Stimulated activated naive CD4-positive, alpha-beta T cell (primary cell): ENCODE data around the gene ZNF565.
"Not testable (repeated sequence)": the region's sequence is repeated elsewhere in the genome, so short reads cannot be mapped to it uniquely, and the experiment has no call there.

Experiments
- DNase-seq, 6 experiments: peaks; one replicate each; lab custom pipeline; 2025; lab: John Stamatoyannopoulos, UW

The ZNF565 gene

GRCh38 chr19:36214386-36215275, at the start of gene ZNF565, which contains the start of gene ZNF146:
ZNF565 (minus strand) TSS chr19:36214665; CDS start chr19:36201985, 12,680 bp downstream.
ZNF146 (plus strand) TSS chr19:36215106; CDS start chr19:36236441, 21,335 bp downstream.
- DNase-seq = peak; percentile 90 to 99 (median 98)

DNA sequence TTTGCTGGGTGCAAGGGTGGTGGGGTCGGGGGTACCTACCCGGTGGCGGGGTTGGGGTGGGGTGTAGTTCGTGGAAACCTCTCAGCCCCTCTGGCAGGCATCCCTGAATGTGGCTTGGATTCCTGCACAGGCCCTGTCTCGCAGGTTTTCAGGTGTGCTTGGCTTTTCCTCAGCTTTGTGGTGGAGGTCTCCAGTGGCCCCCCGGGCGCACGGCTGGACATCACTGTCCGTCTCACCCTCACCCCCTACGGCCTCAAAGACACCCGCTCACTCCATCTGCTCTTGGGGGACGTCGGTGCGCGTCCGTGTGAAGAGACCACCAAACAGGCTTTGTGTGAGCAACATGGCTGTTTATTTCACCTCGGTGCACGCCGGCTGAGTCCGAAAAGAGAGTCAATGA, 44.7 kb upstream of the ZNF565 start:
- DNase-seq = no peak

DNA sequence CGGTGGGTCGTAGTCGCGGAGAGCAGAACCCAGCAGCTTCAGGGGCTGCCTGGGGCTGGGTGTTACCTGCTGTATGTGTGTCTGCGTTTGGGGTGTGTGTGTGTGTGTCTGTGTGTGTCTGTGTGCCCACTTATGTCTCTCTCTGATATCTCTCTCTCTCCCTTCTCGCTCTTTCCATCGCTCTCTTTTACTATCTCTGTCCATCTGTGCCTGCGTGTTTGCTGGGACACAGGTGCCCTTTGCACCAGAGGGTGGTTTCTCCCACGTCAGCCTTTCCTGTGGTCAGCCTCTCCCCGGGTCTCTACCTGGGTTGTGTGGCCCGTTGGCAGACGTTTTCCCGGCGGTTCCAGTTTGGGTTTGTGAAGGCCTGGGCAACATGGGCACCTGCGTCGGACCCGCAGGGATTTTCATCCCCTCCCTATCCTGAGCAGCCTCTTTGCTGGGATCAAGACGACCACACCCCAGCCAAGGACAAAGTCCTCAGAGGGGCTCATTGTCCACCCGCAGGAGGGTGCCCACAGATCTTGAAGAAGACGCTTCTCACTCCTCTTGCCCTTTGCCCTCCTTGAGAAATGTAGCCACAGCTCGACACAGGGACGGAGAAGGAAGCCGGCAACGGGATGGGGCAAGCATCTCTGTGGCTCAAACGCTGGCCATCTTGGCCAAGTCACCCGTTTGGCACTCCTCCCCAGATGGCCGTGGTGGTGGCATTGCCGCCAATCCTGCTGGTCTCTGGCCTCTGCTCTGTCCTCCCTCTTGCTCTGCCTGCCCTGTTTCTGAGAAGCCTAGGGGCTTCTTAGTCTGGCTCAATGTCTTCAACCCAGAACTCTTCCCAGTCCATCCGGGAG, 43.8 kb upstream of the ZNF565 start:
- DNase-seq = no peak

GRCh38 chr19:36257520-36257876, 43.0 kb upstream of the ZNF565 start:
- DNase-seq = no peak

DNA sequence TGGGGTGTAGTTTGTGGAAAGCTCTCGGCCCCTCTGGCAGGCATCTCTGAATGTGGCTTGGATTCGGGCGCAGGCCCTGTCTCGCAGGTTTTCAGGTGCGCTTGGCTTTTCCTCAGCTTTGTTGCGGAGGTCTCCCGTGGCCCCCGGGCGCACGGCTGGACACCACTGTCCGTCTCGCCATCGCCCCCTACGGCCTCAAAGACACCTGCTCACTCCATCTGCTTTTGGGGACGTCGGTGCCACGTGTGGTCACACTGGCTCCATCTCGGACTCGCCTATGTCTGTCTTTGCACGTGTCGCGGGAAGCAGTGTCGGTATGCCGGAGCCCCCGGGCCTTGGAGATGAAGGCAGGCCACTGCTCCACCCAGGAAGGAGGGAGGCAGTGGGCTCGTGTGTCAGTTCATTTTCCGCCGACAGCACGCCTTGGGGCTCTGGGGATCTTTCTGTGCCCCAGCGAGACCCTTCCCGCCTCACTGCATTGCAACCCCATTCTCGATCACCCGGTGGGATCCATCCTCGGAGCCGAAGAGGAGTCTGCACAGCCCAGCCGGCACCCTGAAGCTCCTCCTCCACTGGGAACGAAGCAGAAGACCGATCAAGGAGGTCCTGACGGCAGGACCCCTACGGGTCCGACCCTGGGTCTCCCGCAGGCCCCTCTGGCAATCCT, 42.5 kb upstream of the ZNF565 start:
- DNase-seq = no peak

- DNase-seq = no peak
Observed at GRCh38 chr19:36256064-36256463, 41.6 kb upstream of the ZNF565 start.

DNA sequence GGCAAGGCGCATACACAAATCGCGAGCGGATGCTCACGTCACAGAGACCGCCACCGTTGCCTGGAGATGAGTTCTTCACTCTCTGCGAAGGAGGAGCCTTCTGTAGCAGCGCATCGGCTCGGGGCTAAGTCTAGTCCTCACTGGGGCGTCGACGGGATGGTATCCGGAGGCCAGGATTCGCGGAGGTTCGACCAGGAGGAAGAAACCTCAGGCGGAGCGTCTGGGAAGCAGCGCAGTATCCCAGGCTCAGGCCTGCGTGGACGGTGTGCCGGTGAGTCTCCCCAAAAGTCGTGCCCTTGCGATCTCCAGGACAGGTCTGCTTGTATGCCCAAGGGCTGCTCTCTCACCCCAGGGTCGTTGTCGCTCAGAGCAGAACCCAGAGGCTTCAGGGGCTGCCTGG, 40.9 kb upstream of the ZNF565 start:
- DNase-seq = no peak

- DNase-seq = no peak
Observed at GRCh38 chr19:36254848-36255247, 40.4 kb upstream of the ZNF565 start.

DNA sequence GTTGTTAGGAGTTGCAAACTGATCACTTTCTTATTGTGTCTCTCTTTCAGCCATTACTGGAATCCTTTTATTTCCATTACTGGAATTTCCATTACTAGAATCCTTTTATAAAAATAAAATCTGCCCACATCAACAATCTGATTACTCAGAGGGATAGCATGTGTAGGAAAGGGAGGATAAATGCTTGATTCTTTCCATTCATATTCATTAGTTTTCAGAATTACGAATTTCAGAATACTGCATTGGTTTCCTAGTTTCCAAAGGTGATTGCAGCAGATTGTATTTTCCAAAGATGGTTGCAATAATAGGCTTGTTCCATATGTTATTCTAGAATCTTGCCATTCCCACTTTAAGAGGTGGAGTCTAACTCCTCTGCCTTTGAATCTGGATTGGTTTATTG, 37.6 kb upstream of the ZNF565 start:
- no peak for DNase-seq

DNA sequence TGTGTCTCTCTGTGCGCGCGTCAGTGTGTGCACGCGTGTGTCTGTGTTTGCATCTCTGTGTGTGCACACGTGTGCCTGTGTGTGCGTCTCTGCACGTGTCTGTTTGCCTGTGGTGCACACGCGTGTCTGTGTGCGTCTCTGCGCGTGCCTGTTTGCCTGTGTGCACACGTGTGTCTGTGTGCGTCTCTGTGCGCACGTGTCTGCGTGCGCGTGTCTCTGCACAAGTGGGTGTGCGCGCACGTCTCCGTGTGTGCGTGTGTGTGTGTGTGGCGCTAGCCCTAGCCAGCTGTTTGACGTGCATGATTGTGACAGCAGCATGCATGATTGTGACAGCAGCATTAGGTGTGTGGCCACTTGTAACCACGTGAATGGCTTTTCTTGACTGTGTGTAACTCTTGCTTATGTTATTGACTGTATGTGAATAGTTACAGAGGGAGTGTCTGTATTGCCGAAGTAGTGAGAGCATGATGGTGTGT, 31.6 kb upstream of the ZNF565 start:
- no peak for DNase-seq

DNA sequence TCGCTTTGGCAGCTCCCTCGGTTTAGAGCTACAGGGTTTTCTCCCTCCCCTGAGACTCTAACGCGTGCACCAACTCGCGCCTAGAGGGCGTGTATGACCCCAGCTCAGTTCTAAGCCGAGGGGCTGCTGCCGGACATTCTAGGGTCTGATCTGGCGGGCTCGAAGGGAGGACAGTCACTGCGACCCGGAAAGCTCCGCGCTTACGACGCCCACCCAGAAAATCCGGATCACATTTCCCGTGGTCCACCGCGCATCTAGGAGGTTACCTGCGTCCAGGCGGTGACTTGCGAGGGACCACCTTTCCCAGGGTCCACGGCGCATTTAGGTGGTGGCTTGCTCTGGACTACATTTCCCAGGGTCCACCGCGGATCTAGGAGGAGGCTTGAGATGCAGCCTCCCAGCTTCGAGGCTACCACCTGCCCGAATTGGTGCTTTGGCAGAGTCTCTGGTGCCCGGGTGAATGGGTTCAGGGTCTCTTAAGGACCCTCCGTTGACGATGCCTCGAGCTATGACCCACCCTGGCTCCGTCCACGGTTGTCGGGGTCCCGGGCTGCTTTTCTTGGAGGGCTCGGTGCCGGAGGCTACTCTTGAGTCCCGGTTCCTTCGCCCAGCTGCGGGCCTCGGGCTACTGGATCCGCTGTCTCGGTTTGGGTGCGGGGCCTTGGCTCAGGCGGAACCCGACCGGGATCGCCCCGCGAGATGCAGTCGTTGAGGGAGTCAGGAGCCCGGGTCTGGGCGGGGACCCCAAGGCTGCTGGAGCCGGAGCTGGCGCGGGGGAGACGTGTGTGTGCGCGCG, 30.9 kb upstream of the ZNF565 start:
- no peak for DNase-seq

GRCh38 chr19:36244066-36244465, 29.6 kb upstream of the ZNF565 start:
- no peak for DNase-seq

DNA sequence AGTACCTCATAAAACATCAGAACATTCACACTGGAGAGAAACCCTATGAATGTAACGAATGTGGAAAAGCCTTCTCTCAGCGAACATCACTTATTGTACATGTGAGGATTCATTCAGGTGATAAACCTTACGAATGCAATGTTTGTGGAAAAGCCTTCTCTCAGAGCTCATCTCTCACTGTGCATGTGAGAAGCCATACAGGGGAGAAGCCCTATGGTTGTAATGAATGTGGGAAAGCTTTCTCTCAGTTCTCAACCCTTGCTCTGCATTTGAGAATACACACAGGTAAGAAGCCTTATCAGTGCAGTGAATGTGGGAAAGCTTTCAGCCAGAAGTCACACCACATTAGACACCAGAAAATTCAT, 22.5 kb upstream of the ZNF565 start:
- no peak for DNase-seq

- DNase-seq = no peak
Observed at GRCh38 chr19:36236304-36236945, 22.0 kb upstream of the ZNF565 start.

DNA sequence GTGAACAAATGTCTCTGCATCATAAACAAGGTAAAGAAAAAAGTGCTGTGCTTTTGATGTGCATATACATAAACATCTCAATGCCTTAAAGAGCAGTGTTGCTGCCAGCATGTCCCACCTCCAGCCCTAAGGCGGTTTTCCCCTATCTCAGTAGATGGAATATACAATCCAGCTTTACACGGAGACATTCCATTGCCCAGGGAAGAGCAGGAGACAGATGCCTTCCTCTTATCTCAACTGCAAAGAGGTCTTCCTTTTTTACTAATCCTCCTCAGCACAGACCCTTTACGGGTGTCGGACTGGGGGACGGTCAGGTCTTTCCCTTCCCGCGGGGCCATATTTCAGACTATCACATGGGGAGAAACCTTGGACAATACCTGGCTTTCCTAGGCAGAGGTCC, 19.2 kb upstream of the ZNF565 start:
- not testable (repeated sequence) for DNase-seq

DNA sequence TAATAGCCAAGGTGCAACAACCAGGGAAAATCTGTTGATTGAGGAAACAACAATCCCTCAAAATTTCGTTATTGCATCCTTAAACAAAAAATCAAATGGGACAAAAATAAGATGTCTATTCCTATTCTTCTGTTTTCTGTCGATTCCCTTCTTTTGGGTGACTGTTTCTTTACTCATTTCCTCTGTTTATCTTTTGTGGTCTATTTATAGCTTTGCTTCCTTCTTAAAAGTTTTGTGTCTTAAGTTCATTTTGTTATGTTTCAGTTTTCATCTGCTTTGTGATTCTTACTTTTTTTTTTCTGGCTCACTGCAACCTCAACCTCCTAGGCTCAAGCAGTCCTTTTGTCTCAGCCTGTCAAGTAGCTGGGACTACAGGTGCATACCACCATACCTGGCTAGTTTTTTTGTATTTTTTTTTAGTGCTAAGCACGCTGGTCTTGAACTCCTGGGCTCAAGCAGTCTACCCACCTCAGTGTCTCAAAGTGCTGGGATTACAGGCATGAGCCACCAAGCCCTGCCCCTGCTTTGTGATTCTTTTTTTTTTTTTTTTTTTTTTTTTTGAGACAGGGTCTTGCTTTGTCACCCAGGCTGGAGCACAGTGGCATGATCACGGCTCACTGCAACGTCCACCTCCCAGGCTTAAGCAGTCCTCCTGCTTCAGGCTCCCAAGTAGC, 10.9 kb upstream of the ZNF565 start:
- DNase-seq = no peak

DNA sequence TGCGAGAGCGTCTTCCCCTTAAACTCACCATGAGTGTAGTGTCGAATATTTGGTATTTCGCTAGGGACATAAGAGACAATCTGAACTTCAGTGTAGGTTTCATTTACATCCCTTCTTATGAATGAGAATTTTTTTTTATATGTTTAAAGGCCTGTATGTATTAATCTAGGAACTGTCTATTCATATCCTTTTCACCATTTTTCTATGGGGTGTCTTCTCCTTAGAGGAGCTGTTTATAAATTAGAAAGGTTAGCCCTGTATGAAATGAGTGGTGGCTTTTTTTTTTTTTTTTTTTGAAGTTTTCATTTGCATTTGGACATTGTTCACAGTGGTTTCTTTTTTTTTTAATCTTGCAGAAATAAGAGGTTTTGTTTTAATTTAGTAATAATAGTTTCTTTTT, 8.0 kb upstream of the ZNF565 start:
- no peak for DNase-seq

GRCh38 chr19:36221474-36221873, 7.0 kb upstream of the ZNF565 start:
- no peak for DNase-seq

DNA sequence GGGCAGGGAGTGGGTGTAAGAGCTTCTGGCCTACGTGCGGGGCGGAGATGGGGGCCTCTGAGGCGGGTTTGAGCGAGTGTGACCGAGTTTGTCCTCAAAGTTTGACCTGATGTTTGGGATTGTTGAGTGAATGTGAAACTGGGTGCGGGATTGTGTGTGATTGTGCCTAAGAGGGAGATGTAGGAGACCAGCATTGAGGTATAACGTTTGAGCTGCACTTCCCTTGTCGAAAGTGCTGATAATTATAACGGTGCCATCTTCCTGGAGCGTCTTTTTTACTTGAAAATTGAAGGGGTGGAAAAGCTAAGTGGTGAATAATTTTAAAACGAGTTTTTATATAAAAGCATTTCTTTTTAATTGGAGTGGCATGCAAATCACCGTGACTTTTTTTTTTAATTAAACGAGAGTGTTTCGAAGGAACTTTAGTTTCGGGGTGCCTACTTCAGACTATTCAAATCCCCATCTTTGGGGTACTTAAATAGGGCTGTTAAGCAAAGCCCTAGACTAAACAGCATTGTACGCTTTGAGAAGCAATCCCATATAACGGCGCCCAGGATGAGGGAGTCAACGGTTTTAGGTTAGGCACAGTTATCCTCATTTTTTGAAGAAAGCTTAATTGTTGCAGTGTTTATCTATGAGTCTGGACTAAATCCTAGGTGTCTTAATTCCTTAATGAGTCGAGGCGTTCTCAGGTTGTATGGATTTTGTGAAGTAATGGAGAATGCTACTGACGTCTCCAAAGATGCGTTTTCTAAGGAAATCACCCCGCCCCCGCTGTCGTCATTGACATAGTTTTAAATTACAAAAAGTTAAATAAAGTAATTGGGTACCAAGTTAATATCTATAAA, 1.0 kb upstream of the ZNF565 start:
- DNase-seq = no peak

GRCh38 chr19:36212895-36213294, 1.6 kb downstream of the ZNF565 start:
- no peak for DNase-seq
